ENCODE data around the gene BRIP1. TPM values are rescaled to one million over a fixed set of nuclear protein-coding genes. Genes with fewer than 3 reads are reported as not detected.

BRIP1 gene
- total RNA-seq, 1 donor from 2014 or later: 2.4 TPM

DNA sequence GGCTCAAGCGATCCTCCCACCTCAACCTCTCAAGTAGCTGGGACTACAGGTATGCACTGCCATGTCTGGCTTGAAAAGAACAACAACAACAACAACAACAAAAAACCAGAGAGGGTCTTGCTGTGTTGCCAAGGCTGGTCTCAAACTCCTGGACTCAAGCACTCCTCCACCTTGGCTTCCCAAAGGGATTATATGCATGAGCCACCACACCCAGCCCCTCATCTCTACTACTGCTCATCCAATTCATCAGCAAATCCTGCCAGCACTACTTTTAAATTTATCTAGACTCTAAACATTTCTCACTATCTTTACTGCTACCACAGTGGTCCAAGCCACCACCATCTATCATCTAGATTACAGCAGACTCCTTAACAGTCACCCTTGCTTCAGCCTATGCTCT is 109.6 kb downstream of the BRIP1 start:
- no peak for TF ChIP-seq CTCF (IDR thresholded peaks at IDR 0.05; ENCODE audit: partially characterized antibody, unreplicated experiment)
- H3K4me3 Mint-ChIP-seq (ENCODE audit: unreplicated experiment): no peak overlapping the region
- H3K27ac Mint-ChIP-seq (ENCODE audit: unreplicated experiment): no peak overlapping the region
- H3K27me3 Mint-ChIP-seq (ENCODE audit: unreplicated experiment): no peaks in the 10 kb centered on the region
- H3K4me1 Mint-ChIP-seq (ENCODE audit: low read depth, unreplicated experiment): no peaks in the 10 kb centered on the region
- H3K9me3 Mint-ChIP-seq (ENCODE audit: unreplicated experiment): peaks cover 2% of the 10 kb centered on the region
- no peak for DNase-seq
- no peaks in the 10 kb centered on the region for H3K36me3 Mint-ChIP-seq (ENCODE audit: unreplicated experiment)

- TF ChIP-seq CTCF (IDR thresholded peaks at IDR 0.05; ENCODE audit: partially characterized antibody, unreplicated experiment): no peak
- Mint-ChIP-seq H3K27me3 (ENCODE audit: unreplicated experiment) (no peaks in the 10 kb centered on the region), H3K36me3 (ENCODE audit: unreplicated experiment) (peaks cover 11% of the 10 kb centered on the region), H3K9me3 (ENCODE audit: unreplicated experiment) (no peaks in the 10 kb centered on the region), H3K4me3 (ENCODE audit: unreplicated experiment) (no peak overlapping the region), H3K4me1 (ENCODE audit: low read depth, unreplicated experiment) (no peaks in the 10 kb centered on the region), H3K27ac (ENCODE audit: unreplicated experiment) (no peak overlapping the region)
- DNase-seq: no peak
Measured at GRCh38 chr17:61750656-61751055, 112.7 kb downstream of the BRIP1 start.

GRCh38 chr17:61749823-61750404 is 113.4 kb downstream of the BRIP1 start:
- no peak for DNase-seq
- Mint-ChIP-seq H3K36me3 (ENCODE audit: unreplicated experiment) (peaks cover 11% of the 10 kb centered on the region), H3K9me3 (ENCODE audit: unreplicated experiment) (no peaks in the 10 kb centered on the region), H3K27ac (ENCODE audit: unreplicated experiment) (no peak overlapping the region), H3K4me3 (ENCODE audit: unreplicated experiment) (no peak overlapping the region), H3K4me1 (ENCODE audit: low read depth, unreplicated experiment) (no peaks in the 10 kb centered on the region), H3K27me3 (ENCODE audit: unreplicated experiment) (no peaks in the 10 kb centered on the region)
- TF ChIP-seq CTCF (IDR thresholded peaks at IDR 0.05; ENCODE audit: partially characterized antibody, unreplicated experiment): no peak

DNA sequence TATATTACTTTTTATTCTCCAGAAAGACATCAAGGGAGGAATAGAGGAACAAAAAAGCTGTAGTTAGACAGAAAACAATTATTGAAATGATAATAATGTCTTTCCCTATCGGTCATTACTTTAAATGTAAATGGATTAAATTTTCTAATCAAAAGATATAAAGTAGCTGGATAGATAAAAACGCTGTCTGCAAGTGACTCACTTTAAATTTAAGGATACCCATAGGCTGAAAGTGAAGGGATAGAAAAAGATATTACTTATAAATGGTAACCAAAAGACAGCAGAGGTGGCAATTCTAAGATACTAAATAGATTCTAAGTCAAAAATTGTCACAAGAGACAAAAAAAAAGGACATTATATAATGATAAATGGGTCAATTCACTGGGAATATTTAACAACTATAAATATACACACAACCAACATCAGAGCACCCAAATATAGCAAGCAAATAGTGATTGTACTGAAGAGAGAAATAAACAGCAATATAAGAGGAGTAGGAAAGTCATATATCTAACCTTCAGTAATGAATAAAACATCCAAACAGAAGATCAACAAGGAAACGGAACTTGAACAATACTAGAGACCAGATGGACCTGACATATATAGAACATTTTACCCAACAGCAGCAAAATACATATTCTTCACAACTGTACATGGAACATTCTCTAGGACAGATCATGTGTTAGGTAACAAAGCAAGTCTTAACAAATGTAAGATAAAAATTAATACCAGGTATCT is 116.9 kb downstream of the BRIP1 start:
- DNase-seq: no peak
- Mint-ChIP-seq H3K4me1 (ENCODE audit: low read depth, unreplicated experiment) (no peaks in the 10 kb centered on the region), H3K27me3 (ENCODE audit: unreplicated experiment) (no peaks in the 10 kb centered on the region), H3K9me3 (ENCODE audit: unreplicated experiment) (no peaks in the 10 kb centered on the region), H3K27ac (ENCODE audit: unreplicated experiment) (no peak overlapping the region), H3K36me3 (ENCODE audit: unreplicated experiment) (peaks cover 18% of the 10 kb centered on the region), H3K4me3 (ENCODE audit: unreplicated experiment) (no peak overlapping the region)
- TF ChIP-seq CTCF (IDR thresholded peaks at IDR 0.05; ENCODE audit: partially characterized antibody, unreplicated experiment): no peak

GRCh38 chr17:61744804-61745203 is 118.5 kb downstream of the BRIP1 start:
- Mint-ChIP-seq H3K36me3 (ENCODE audit: unreplicated experiment) (peaks cover 22% of the 10 kb centered on the region), H3K4me3 (ENCODE audit: unreplicated experiment) (no peak overlapping the region)

More at GRCh38 chr17:61744804-61745203, 118.5 kb downstream of the BRIP1 start:
- Mint-ChIP-seq H3K27me3 (ENCODE audit: unreplicated experiment) (no peaks in the 10 kb centered on the region), H3K4me1 (ENCODE audit: low read depth, unreplicated experiment) (peaks cover 3% of the 10 kb centered on the region), H3K27ac (ENCODE audit: unreplicated experiment) (no peak overlapping the region), H3K9me3 (ENCODE audit: unreplicated experiment) (no peaks in the 10 kb centered on the region)
- DNase-seq: no peak
- TF ChIP-seq CTCF (IDR thresholded peaks at IDR 0.05; ENCODE audit: partially characterized antibody, unreplicated experiment): no peak

Data from glutamatergic neuron (in vitro differentiated cells).